Caco-2 (cell line): Measurements from ENCODE around the gene ARHGEF12. TPM values are rescaled to one million over a fixed set of nuclear protein-coding genes. Genes with fewer than 3 reads are reported as not detected.

Experiments used
- BruUV-seq: library from RNA; stranded (reverse); fragments of 400-500 nt; replicated peaks from 2 replicates; lab custom pipeline; 2021; lab: Mats Ljungman, UMichigan
- CTCF ChIA-PET: fragments of 300-600 bp; sonication (Branson Sonifier 250); formaldehyde crosslinking; loops from one replicate; lab custom pipeline; 2022; ENCODE audit warnings: antibody characterized with exemption; lab: Charles Lee
- POLR2A ChIA-PET: fragments of 300-600 bp; sonication (Branson Sonifier 250); formaldehyde crosslinking; loops from one replicate; lab custom pipeline; 2022; ENCODE audit warnings: antibody characterized with exemption; lab: Charles Lee
- DNase-seq, 2 experiments: peaks; one replicate each; pipeline versions ENCODE4 v3.0.0 to v3.0.0-alpha.2; 2020 to 2022
- H3K27me3 ChIP-seq: replicated peaks from 2 replicates; pipeline ENCODE4 v1.6.0; 2011; ENCODE audit warnings: low read length; ENCODE audit not compliant: control insufficient read depth, insufficient read depth
- H3K36me3 ChIP-seq: 2 replicates; pipeline ENCODE4 v1.5.1; 2011; ENCODE audit warnings: low read length; ENCODE audit not compliant: control insufficient read depth, insufficient read depth
- H3K4me1 ChIP-seq: fragments of 250-450 bp; sonication (Bioruptor Pico); 2 replicates; pipeline ENCODE4 v1.5.1; 2020; ENCODE audit warnings: mild to moderate bottlenecking
- H3K4me3 ChIP-seq: 2 replicates; pipeline ENCODE4 v1.5.1; 2011; ENCODE audit warnings: low read depth, mild to moderate bottlenecking, control low read depth, low read length
- H3K9me3 ChIP-seq: fragments of 250-450 bp; sonication (Bioruptor Pico); 2 replicates; pipeline ENCODE4 v1.5.1; 2020; ENCODE audit warnings: mild to moderate bottlenecking, moderate library complexity
- H3K27ac Mint-ChIP-seq: one replicate; pipeline ENCODE4 v1.8.0; 2022; ENCODE audit warnings: mixed read lengths; ENCODE audit not compliant: unreplicated experiment
- H3K27me3 Mint-ChIP-seq: one replicate; pipeline ENCODE4 v1.8.0; 2022; ENCODE audit warnings: mixed read lengths; ENCODE audit not compliant: insufficient read depth, unreplicated experiment
- H3K36me3 Mint-ChIP-seq: one replicate; pipeline ENCODE4 v1.8.0; 2022; ENCODE audit warnings: mild to moderate bottlenecking, mixed read lengths; ENCODE audit not compliant: insufficient read depth, unreplicated experiment
- H3K4me1 Mint-ChIP-seq: one replicate; pipeline ENCODE4 v1.8.0; 2022; ENCODE audit warnings: low read depth, mixed read lengths; ENCODE audit not compliant: unreplicated experiment
- H3K4me3 Mint-ChIP-seq: one replicate; pipeline ENCODE4 v1.8.0; 2022; ENCODE audit warnings: mild to moderate bottlenecking, moderate library complexity, mixed read lengths; ENCODE audit not compliant: unreplicated experiment
- H3K9me3 Mint-ChIP-seq: one replicate; pipeline ENCODE4 v1.8.0; 2022; ENCODE audit warnings: mixed read lengths; ENCODE audit not compliant: unreplicated experiment
- CTCF ChIP-seq, 2 experiments: fragments of 200-600 bp in 1 of 2; IDR thresholded peaks; 1 replicate in 1 of 2; 2 replicates in 1 of 2; pipeline versions ENCODE4 v1.5.1 to v1.8.0; 2011 to 2022; ENCODE audit warnings: antibody characterized with exemption in 1 of 2, control low read depth in 1 of 2, inconsistent platforms in 1 of 2, low read depth in 1 of 2, low read length in 1 of 2, mild to moderate bottlenecking in 1 of 2, moderate library complexity in 1 of 2; ENCODE audit not compliant: insufficient read depth in 1 of 2, severe bottlenecking in 1 of 2, unreplicated experiment in 1 of 2
- intact Hi-C: fragments of 100-400 bp; cut with micrococcal nuclease; formaldehyde crosslinking; loops from one replicate; pipeline ENCODE4 v1.10.0; 2022; ENCODE audit not compliant: unreplicated experiment
- total RNA-seq: library from RNA; stranded (reverse); gene quantifications from 2 replicates; pipeline ENCODE4 v1.2.3, GENCODE V29; 2022

The ARHGEF12 gene
- total RNA-seq, 1 experiment from 2014 or later: 89.3 TPM

GRCh38 chr11:120389693-120390584 is 53.7 kb downstream of the ARHGEF12 start:
- POLR2A ChIA-PET: no interaction called here
- H3K36me3 Mint-ChIP-seq: peaks cover 6% of the 10 kb centered on the region
- 0 out of 2 replicates have a peak, but pooled peaks cover 4% of the 10 kb centered on the region for H3K9me3 ChIP-seq
- no peaks in the 10 kb centered on the region for H3K36me3 ChIP-seq
- CTCF ChIA-PET: interaction anchor here (0.8 kb wide), 1 partner anchor 87 kb away, joined by 4 read pairs; no protein-coding TSS in a partner anchor
- intact Hi-C loops: no loop called here
- peaks cover 29% of the 10 kb centered on the region for H3K9me3 Mint-ChIP-seq
- H3K4me1 Mint-ChIP-seq: peaks cover 46% of the 10 kb centered on the region
- no TSS peak for BruUV-seq
- H3K4me3 ChIP-seq: no peak overlapping the region
- H3K4me1 ChIP-seq: peaks cover 38% of the 10 kb centered on the region
- no peak for TF ChIP-seq CTCF (IDR thresholded peaks at IDR 0.05; ENCODE audit: insufficient read depth in 1 of 2, low read depth in 1 of 2, low read length in 1 of 2, severe bottlenecking in 1 of 2, unreplicated experiment in 1 of 2)
- H3K27me3 ChIP-seq: no peaks in the 10 kb centered on the region
- no peak overlapping the region for H3K4me3 Mint-ChIP-seq
- H3K27ac Mint-ChIP-seq: no peak overlapping the region
- DNase-seq: no peak
- H3K27me3 Mint-ChIP-seq: no peaks in the 10 kb centered on the region

- peaks cover 51% of the 10 kb centered on the region for H3K4me1 Mint-ChIP-seq
- H3K27ac Mint-ChIP-seq: no peak overlapping the region
- H3K36me3 Mint-ChIP-seq: peaks cover 6% of the 10 kb centered on the region
- H3K27me3 ChIP-seq: no peaks in the 10 kb centered on the region
- POLR2A ChIA-PET: no interaction called here
- H3K9me3 ChIP-seq: 0 out of 2 replicates have a peak, but pooled peaks cover 4% of the 10 kb centered on the region
- no peak overlapping the region for H3K4me3 Mint-ChIP-seq
- CTCF ChIA-PET: interaction anchor here (0.8 to 1.2 kb wide), 2 partner anchors 41 to 87 kb away, joined by 3 to 4 read pairs; no protein-coding TSS in a partner anchor
- no peak for TF ChIP-seq CTCF (IDR thresholded peaks at IDR 0.05; ENCODE audit: insufficient read depth in 1 of 2, low read depth in 1 of 2, low read length in 1 of 2, severe bottlenecking in 1 of 2, unreplicated experiment in 1 of 2)
- intact Hi-C loops: no loop called here
- no peak for DNase-seq
- no TSS peak for BruUV-seq
- no peaks in the 10 kb centered on the region for H3K27me3 Mint-ChIP-seq
- peaks cover 38% of the 10 kb centered on the region for H3K4me1 ChIP-seq
- H3K4me3 ChIP-seq: no peak overlapping the region
- H3K9me3 Mint-ChIP-seq: peaks cover 35% of the 10 kb centered on the region
- H3K36me3 ChIP-seq: no peaks in the 10 kb centered on the region
Measured at GRCh38 chr11:120390585-120390922, 54.3 kb downstream of the ARHGEF12 start.

GRCh38 chr11:120391292-120391691 is 55.1 kb downstream of the ARHGEF12 start:
- Mint-ChIP-seq H3K4me3 (no peak overlapping the region), H3K27ac (no peak overlapping the region), H3K27me3 (no peaks in the 10 kb centered on the region), H3K4me1 (peaks cover 58% of the 10 kb centered on the region), H3K36me3 (peaks cover 6% of the 10 kb centered on the region), H3K9me3 (peaks cover 42% of the 10 kb centered on the region)
- TF ChIP-seq CTCF (IDR thresholded peaks at IDR 0.05; ENCODE audit: insufficient read depth in 1 of 2, low read depth in 1 of 2, low read length in 1 of 2, severe bottlenecking in 1 of 2, unreplicated experiment in 1 of 2): no peak
- Histone ChIP-seq H3K27me3 (no peaks in the 10 kb centered on the region), H3K9me3 (0 out of 2 replicates have a peak, but pooled peaks cover 4% of the 10 kb centered on the region), H3K4me1 (peaks cover 38% of the 10 kb centered on the region), H3K4me3 (no peak overlapping the region), H3K36me3 (no peaks in the 10 kb centered on the region)
- ChIA-PET CTCF (interaction anchor here (0.8 to 1.2 kb wide), 4 partner anchors 40 to 88 kb away, joined by 3 to 5 read pairs (median 4); partner anchors contain the start of gene ARHGEF12), POLR2A (no interaction called here)
- no TSS peak for BruUV-seq
- no peak for DNase-seq
- intact Hi-C loops: no loop called here
